H9 (cell line): ENCODE measurements around the gene MKNK2. TPM values are rescaled to one million over a fixed set of nuclear protein-coding genes. Genes with fewer than 3 reads are reported as not detected.

Experiments used
- DNase-seq: peaks from one replicate; pipeline ENCODE4 v3.0.0-alpha.2; 2017
- H2AFZ ChIP-seq: one replicate; pipeline ENCODE4 v1.6.1; 2013; ENCODE audit warnings: mild to moderate bottlenecking, low read length, control low read depth, moderate library complexity
- H2AK5ac ChIP-seq: 2 replicates; pipeline ENCODE4 v1.6.1; 2013; ENCODE audit warnings: low read length, control low read depth, mixed read lengths; ENCODE audit not compliant: insufficient read length
- H2BK120ac ChIP-seq: one replicate; pipeline ENCODE4 v1.6.1; 2013; ENCODE audit warnings: low read depth, mild to moderate bottlenecking, low read length, control low read depth, inconsistent platforms; ENCODE audit not compliant: poor library complexity, severe bottlenecking
- H2BK12ac ChIP-seq: 2 replicates; pipeline ENCODE4 v1.6.1; 2013; ENCODE audit warnings: low read length, control low read depth, mixed read lengths, low read depth; ENCODE audit not compliant: insufficient read length
- H2BK15ac ChIP-seq: 2 replicates; pipeline ENCODE4 v1.6.1; 2013; ENCODE audit warnings: low read depth, low read length, control low read depth
- H2BK20ac ChIP-seq: one replicate; pipeline ENCODE4 v1.6.1; 2013; ENCODE audit warnings: low read depth, mild to moderate bottlenecking, low read length, control low read depth, inconsistent platforms; ENCODE audit not compliant: poor library complexity, severe bottlenecking
- H2BK5ac ChIP-seq: 2 replicates; pipeline ENCODE4 v1.6.1; 2013; ENCODE audit warnings: low read length, control low read depth, mixed read lengths; ENCODE audit not compliant: insufficient read length
- H3K14ac ChIP-seq: 2 replicates; pipeline ENCODE4 v1.6.1; 2013; ENCODE audit warnings: low read length, control low read depth; ENCODE audit not compliant: insufficient read depth
- H3K18ac ChIP-seq: 2 replicates; pipeline ENCODE4 v1.6.1; 2013; ENCODE audit warnings: low read depth, mild to moderate bottlenecking, mixed read lengths, low read length, control low read depth; ENCODE audit not compliant: insufficient read length
- H3K23ac ChIP-seq: 2 replicates; pipeline ENCODE4 v1.6.1; 2013; ENCODE audit warnings: low read length, control low read depth, mixed read lengths, low read depth; ENCODE audit not compliant: insufficient read length
- H3K23me2 ChIP-seq: 2 replicates; pipeline ENCODE4 v1.6.1; 2013; ENCODE audit warnings: low read depth, mild to moderate bottlenecking, mixed read lengths, low read length, control low read depth; ENCODE audit not compliant: insufficient read length, poor library complexity, severe bottlenecking
- H3K27ac ChIP-seq: 2 replicates; pipeline ENCODE4 v1.5.1; 2013; ENCODE audit warnings: low read length, control low read depth, mixed read lengths, low read depth; ENCODE audit not compliant: insufficient read length
- H3K27me3 ChIP-seq: 2 replicates; pipeline ENCODE4 v1.6.1; 2013; ENCODE audit warnings: low read length, control low read depth, inconsistent platforms; ENCODE audit not compliant: insufficient read depth
- H3K4ac ChIP-seq: 2 replicates; pipeline ENCODE4 v1.6.1; 2013; ENCODE audit warnings: low read depth, mild to moderate bottlenecking, control low read depth, inconsistent platforms, low read length, moderate library complexity
- H3K4me1 ChIP-seq: 2 replicates; pipeline ENCODE4 v1.6.1; 2013; ENCODE audit warnings: low read length, control low read depth, inconsistent platforms; ENCODE audit not compliant: insufficient read depth
- H3K4me2 ChIP-seq: 2 replicates; pipeline ENCODE4 v1.6.1; 2013; ENCODE audit warnings: low read length, control low read depth, mixed read lengths; ENCODE audit not compliant: insufficient read length, insufficient read depth
- H3K56ac ChIP-seq: 2 replicates; pipeline ENCODE4 v1.6.1; 2013; ENCODE audit warnings: low read depth, mild to moderate bottlenecking, mixed read lengths, low read length, control low read depth; ENCODE audit not compliant: insufficient read length
- H3K79me1 ChIP-seq: 2 replicates; pipeline ENCODE4 v1.6.1; 2013; ENCODE audit warnings: low read depth, mild to moderate bottlenecking, moderate library complexity, low read length, control low read depth, inconsistent platforms; ENCODE audit not compliant: insufficient read depth, poor library complexity, severe bottlenecking
- H3K79me2 ChIP-seq: 2 replicates; pipeline ENCODE4 v1.6.1; 2013; ENCODE audit warnings: low read length, control low read depth, inconsistent platforms; ENCODE audit not compliant: insufficient read depth
- H3K9ac ChIP-seq: 2 replicates; pipeline ENCODE4 v1.6.1; 2013; ENCODE audit warnings: low read length, control low read depth, mixed read lengths; ENCODE audit not compliant: insufficient read length; ENCODE audit errors: extremely low read depth
- H3K9me3 ChIP-seq: one replicate; pipeline ENCODE4 v1.6.1; 2013; ENCODE audit warnings: low read depth, low read length, inconsistent platforms; ENCODE audit not compliant: control insufficient read depth
- H3T11ph ChIP-seq: one replicate; pipeline ENCODE4 v1.6.1; 2013; ENCODE audit warnings: mild to moderate bottlenecking, low read length, control low read depth, inconsistent platforms
- H4K20me1 ChIP-seq: one replicate; pipeline ENCODE4 v1.6.1; 2013; ENCODE audit not compliant: control insufficient read depth, insufficient read length, insufficient read depth
- H4K5ac ChIP-seq: 2 replicates; pipeline ENCODE4 v1.6.1; 2013; ENCODE audit warnings: low read depth, mild to moderate bottlenecking, mixed read lengths, low read length, control low read depth; ENCODE audit not compliant: insufficient read length
- H4K8ac ChIP-seq: replicated peaks from 2 replicates; pipeline ENCODE4 v1.6.1; 2013; ENCODE audit warnings: low read length, control low read depth, mixed read lengths, low read depth; ENCODE audit not compliant: insufficient read length
- H4K91ac ChIP-seq: 2 replicates; pipeline ENCODE4 v1.6.1; 2013; ENCODE audit warnings: low read depth, mild to moderate bottlenecking, moderate library complexity, mixed read lengths, low read length, control low read depth; ENCODE audit not compliant: insufficient read length
- H3K27ac Mint-ChIP-seq, 3 experiments: 2 replicates in 2 of 3; 3 replicates in 1 of 3; pipeline ENCODE4 v1.8.0; 2020 to 2021; ENCODE audit warnings: mixed read lengths in 3 of 3, mild to moderate bottlenecking in 1 of 3, moderate library complexity in 1 of 3
- H3K27me3 Mint-ChIP-seq: 2 replicates; pipeline ENCODE4 v1.8.0; 2021; ENCODE audit warnings: low read depth, mild to moderate bottlenecking, moderate library complexity, mixed read lengths
- H3K36me3 Mint-ChIP-seq, 3 experiments: 2 replicates in 2 of 3; 3 replicates in 1 of 3; pipeline ENCODE4 v1.8.0; 2020 to 2021; ENCODE audit warnings: low read depth in 3 of 3, mixed read lengths in 3 of 3; ENCODE audit not compliant: insufficient read depth in 1 of 3
- H3K4me1 Mint-ChIP-seq, 2 experiments: 2 replicates each; pipeline ENCODE4 v1.8.0; 2020; ENCODE audit warnings: mixed read lengths in 2 of 2
- H3K4me3 Mint-ChIP-seq, 2 experiments: 2 replicates in 1 of 2; 3 replicates in 1 of 2; pipeline ENCODE4 v1.8.0; 2020 to 2021; ENCODE audit warnings: mild to moderate bottlenecking in 2 of 2, mixed read lengths in 2 of 2, moderate library complexity in 1 of 2
- H3K9me3 Mint-ChIP-seq, 2 experiments: 2 replicates in 1 of 2; 3 replicates in 1 of 2; pipeline ENCODE4 v1.8.0; 2020; ENCODE audit warnings: mild to moderate bottlenecking in 2 of 2, mixed read lengths in 2 of 2, moderate library complexity in 1 of 2
- WGBS: extraction: QIAGEN DNeasy Blood & Tissue Kit; methylation state at CpG from one replicate; pipeline ENCODE4 v1.1.7; 2013; ENCODE audit warnings: missing lambda C conversion rate, low lambda C conversion rate, mixed read lengths; ENCODE audit not compliant: insufficient read length; ENCODE audit errors: extremely low coverage; 5-methylcytosine and 5-hydroxymethylcytosine counted together
- total RNA-seq: library from RNA; stranded (reverse); gene quantifications from 2 replicates; pipeline ENCODE4 v1.2.1, GENCODE V29; 2021
- TF ChIP-seq, protein P1 (sequence below): fragments of 200-600 bp; sonication (generic); conservative IDR thresholded peaks from 3 replicates; pipeline ENCODE4 v1.8.0; 2021; ENCODE audit warnings: antibody characterized with exemption, mild to moderate bottlenecking

Gene MKNK2
- total RNA-seq, 1 experiment from 2014 or later: 153 TPM

DNA sequence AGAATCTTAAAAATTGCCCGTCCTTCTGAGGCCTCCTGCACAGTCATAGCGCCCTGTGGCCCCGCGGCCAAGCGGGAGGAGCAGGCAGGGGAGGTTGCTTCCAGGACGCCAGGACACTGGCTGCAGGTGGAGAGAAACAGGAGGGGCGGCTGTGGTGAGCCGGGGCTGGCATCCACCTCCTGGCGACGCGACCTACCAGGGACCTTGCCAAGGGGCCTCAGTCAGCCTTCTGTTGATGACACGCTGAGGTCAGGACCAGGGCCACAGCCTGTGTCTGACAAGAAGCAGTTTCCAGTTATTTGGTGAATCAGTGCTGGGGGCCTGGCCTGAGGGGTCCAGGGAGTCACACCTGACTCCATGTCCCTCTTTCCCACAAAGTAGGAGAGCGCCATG lies 13.3 kb upstream of the MKNK2 start:
- H3K4me1 Mint-ChIP-seq: peaks cover 18 to 20% of the 10 kb centered on the region in 2 experiments
- H2BK12ac ChIP-seq: no peak overlapping the region
- H4K91ac ChIP-seq: no peak overlapping the region
- WGBS: no CpG with 5 or more reads among the region's 13 CpGs
- H2BK5ac ChIP-seq: no peak overlapping the region
- no peak overlapping the region for H3T11ph ChIP-seq
- H2AK5ac ChIP-seq: no peak overlapping the region
- H3K27me3 ChIP-seq: no peaks in the 10 kb centered on the region
- no peak overlapping the region for H4K5ac ChIP-seq
- no peak overlapping the region for H2BK15ac ChIP-seq
- DNase-seq: no peak
- H2BK120ac ChIP-seq: no peak overlapping the region
- TF ChIP-seq, protein P1, sequence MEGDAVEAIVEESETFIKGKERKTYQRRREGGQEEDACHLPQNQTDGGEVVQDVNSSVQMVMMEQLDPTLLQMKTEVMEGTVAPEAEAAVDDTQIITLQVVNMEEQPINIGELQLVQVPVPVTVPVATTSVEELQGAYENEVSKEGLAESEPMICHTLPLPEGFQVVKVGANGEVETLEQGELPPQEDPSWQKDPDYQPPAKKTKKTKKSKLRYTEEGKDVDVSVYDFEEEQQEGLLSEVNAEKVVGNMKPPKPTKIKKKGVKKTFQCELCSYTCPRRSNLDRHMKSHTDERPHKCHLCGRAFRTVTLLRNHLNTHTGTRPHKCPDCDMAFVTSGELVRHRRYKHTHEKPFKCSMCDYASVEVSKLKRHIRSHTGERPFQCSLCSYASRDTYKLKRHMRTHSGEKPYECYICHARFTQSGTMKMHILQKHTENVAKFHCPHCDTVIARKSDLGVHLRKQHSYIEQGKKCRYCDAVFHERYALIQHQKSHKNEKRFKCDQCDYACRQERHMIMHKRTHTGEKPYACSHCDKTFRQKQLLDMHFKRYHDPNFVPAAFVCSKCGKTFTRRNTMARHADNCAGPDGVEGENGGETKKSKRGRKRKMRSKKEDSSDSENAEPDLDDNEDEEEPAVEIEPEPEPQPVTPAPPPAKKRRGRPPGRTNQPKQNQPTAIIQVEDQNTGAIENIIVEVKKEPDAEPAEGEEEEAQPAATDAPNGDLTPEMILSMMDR: no peak
- no peaks in the 10 kb centered on the region for H3K36me3 Mint-ChIP-seq
- H3K56ac ChIP-seq: no peak overlapping the region
- H3K4me1 ChIP-seq: no peaks in the 10 kb centered on the region
- no peaks in the 10 kb centered on the region for H3K9me3 ChIP-seq
- no peak overlapping the region for H3K4me2 ChIP-seq
- no peaks in the 10 kb centered on the region for H3K79me1 ChIP-seq
- peaks cover 10% of the 10 kb centered on the region for H3K23me2 ChIP-seq
- no peaks in the 10 kb centered on the region for H4K20me1 ChIP-seq
- H2AFZ ChIP-seq: no peak overlapping the region
- H2BK20ac ChIP-seq: no peak overlapping the region
- no peak overlapping the region for H3K4me3 Mint-ChIP-seq
- no peaks in the 10 kb centered on the region for H3K27me3 Mint-ChIP-seq
- no peak overlapping the region for H3K4ac ChIP-seq
- peak overlapping the region in 1 of 3 experiments; percentile 63; a peak in 1 of 7 replicates for H3K27ac Mint-ChIP-seq
- H4K8ac ChIP-seq: no peak overlapping the region
- H3K27ac ChIP-seq: no peak overlapping the region
- no peaks in the 10 kb centered on the region for H3K79me2 ChIP-seq
- H3K18ac ChIP-seq: no peak overlapping the region
- H3K23ac ChIP-seq: no peak overlapping the region
- H3K9me3 Mint-ChIP-seq: no peaks in the 10 kb centered on the region; a peak in 1 of 5 replicates
- no peak overlapping the region for H3K9ac ChIP-seq
- no peak overlapping the region for H3K14ac ChIP-seq
